Measurements from ENCODE around the gene QTRT2. TPM values are rescaled to one million over a fixed set of nuclear protein-coding genes. Genes with fewer than 3 reads are reported as not detected.

The QTRT2 gene
- total RNA-seq, 3 donors from 2014 or later: 17.9 to 29.1 (median 21.2) TPM

- Histone ChIP-seq H3K4me3 (no peak overlapping the region), H3K9me3 (no peaks in the 10 kb centered on the region), H3K4me1 (ENCODE audit: low read depth) (peaks cover 3% of the 10 kb centered on the region), H3K36me3 (ENCODE audit: low read depth) (no peaks in the 10 kb centered on the region)
- TF ChIP-seq CTCF (IDR thresholded peaks at IDR 0.05): no peak
- ATAC-seq: no peak
- no peak for DNase-seq
- intact Hi-C loops (cut with DNase I, micrococcal nuclease): no loop called here
These were observed 4.5 kb downstream of the QTRT2 start for GRCh38 chr3:114060906-114061655.

- ATAC-seq (no peak), DNase-seq (no peak)
- no peak for TF ChIP-seq CTCF (IDR thresholded peaks at IDR 0.05)
- no peaks in the 10 kb centered on the region for H3K4me1 ChIP-seq (ENCODE audit: low read depth)
- H3K36me3 ChIP-seq (ENCODE audit: low read depth): no peaks in the 10 kb centered on the region
- H3K9me3 ChIP-seq: no peaks in the 10 kb centered on the region
- intact Hi-C loops (cut with DNase I, micrococcal nuclease): no loop called here
- no peak overlapping the region for H3K4me3 ChIP-seq
These were observed 11.3 kb downstream of the QTRT2 start for GRCh38 chr3:114067804-114068203.

GRCh38 chr3:114068336-114068735 lies 11.8 kb downstream of the QTRT2 start:
- Histone ChIP-seq H3K4me3 (no peak overlapping the region), H3K9me3 (no peaks in the 10 kb centered on the region), H3K36me3 (ENCODE audit: low read depth) (no peaks in the 10 kb centered on the region), H3K4me1 (ENCODE audit: low read depth) (no peaks in the 10 kb centered on the region)
- intact Hi-C loops (cut with DNase I, micrococcal nuclease): no loop called here
- TF ChIP-seq CTCF (IDR thresholded peaks at IDR 0.05): no peak
- DNase-seq (no peak), ATAC-seq (no peak)

DNA sequence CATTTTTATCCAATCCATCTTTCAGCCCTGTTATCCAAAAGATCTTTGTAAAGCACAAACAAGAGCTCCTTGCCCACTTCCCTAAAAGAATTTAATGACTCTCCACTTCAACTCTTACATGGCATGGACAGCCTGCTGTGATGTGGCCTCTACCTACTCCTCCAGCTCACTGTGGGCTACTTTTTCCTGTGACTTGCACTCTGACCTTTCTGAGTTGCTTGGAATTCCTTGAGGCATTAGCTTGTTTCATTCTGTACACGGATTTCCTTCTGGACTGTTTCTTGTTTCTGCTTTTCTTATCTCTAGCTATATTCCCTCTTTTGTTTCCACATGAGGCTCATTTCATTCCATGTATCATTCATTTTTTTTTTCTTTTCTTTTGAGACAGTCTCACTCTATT lies 15.2 kb downstream of the QTRT2 start:
- ATAC-seq: no peak
- Histone ChIP-seq H3K36me3 (ENCODE audit: low read depth) (no peaks in the 10 kb centered on the region), H3K9me3 (no peaks in the 10 kb centered on the region), H3K4me1 (ENCODE audit: low read depth) (no peaks in the 10 kb centered on the region), H3K4me3 (no peak overlapping the region)
- intact Hi-C loops (cut with DNase I, micrococcal nuclease): no loop called here
- no peak for TF ChIP-seq CTCF (IDR thresholded peaks at IDR 0.05)
- no peak for DNase-seq

- no peak for DNase-seq
- no peaks in the 10 kb centered on the region for H3K9me3 ChIP-seq
- H3K4me3 ChIP-seq: no peak overlapping the region
- TF ChIP-seq CTCF (IDR thresholded peaks at IDR 0.05): no peak
- no peaks in the 10 kb centered on the region for H3K36me3 ChIP-seq (ENCODE audit: low read depth)
- H3K4me1 ChIP-seq (ENCODE audit: low read depth): no peaks in the 10 kb centered on the region
- no peak for ATAC-seq
- intact Hi-C loops (cut with DNase I, micrococcal nuclease): no loop called here
These were observed 20.2 kb downstream of the QTRT2 start for GRCh38 chr3:114076711-114077110.

Measured in mucosa of descending colon (tissue), 3 donors.